Caco-2 (cell line): Measurements from ENCODE around the gene ANKFY1. TPM values are rescaled to one million over a fixed set of nuclear protein-coding genes. Genes with fewer than 3 reads are reported as not detected.

ENCODE experiments used
- BruUV-seq: library from RNA; stranded (reverse); fragments of 400-500 nt; replicated peaks from 2 replicates; lab custom pipeline; 2021; lab: Mats Ljungman, UMichigan
- CTCF ChIA-PET: fragments of 300-600 bp; sonication (Branson Sonifier 250); formaldehyde crosslinking; loops from one replicate; lab custom pipeline; 2022; ENCODE audit warnings: antibody characterized with exemption; lab: Charles Lee
- POLR2A ChIA-PET: fragments of 300-600 bp; sonication (Branson Sonifier 250); formaldehyde crosslinking; loops from one replicate; lab custom pipeline; 2022; ENCODE audit warnings: antibody characterized with exemption; lab: Charles Lee
- DNase-seq, 2 experiments: peaks; one replicate each; pipeline versions ENCODE4 v3.0.0 to v3.0.0-alpha.2; 2020 to 2022
- H3K27me3 ChIP-seq: replicated peaks from 2 replicates; pipeline ENCODE4 v1.6.0; 2011; ENCODE audit warnings: low read length; ENCODE audit not compliant: control insufficient read depth, insufficient read depth
- H3K36me3 ChIP-seq: 2 replicates; pipeline ENCODE4 v1.5.1; 2011; ENCODE audit warnings: low read length; ENCODE audit not compliant: control insufficient read depth, insufficient read depth
- H3K4me1 ChIP-seq: fragments of 250-450 bp; sonication (Bioruptor Pico); 2 replicates; pipeline ENCODE4 v1.5.1; 2020; ENCODE audit warnings: mild to moderate bottlenecking
- H3K4me3 ChIP-seq: 2 replicates; pipeline ENCODE4 v1.5.1; 2011; ENCODE audit warnings: low read depth, mild to moderate bottlenecking, control low read depth, low read length
- H3K9me3 ChIP-seq: fragments of 250-450 bp; sonication (Bioruptor Pico); 2 replicates; pipeline ENCODE4 v1.5.1; 2020; ENCODE audit warnings: mild to moderate bottlenecking, moderate library complexity
- H3K27ac Mint-ChIP-seq: one replicate; pipeline ENCODE4 v1.8.0; 2022; ENCODE audit warnings: mixed read lengths; ENCODE audit not compliant: unreplicated experiment
- H3K27me3 Mint-ChIP-seq: one replicate; pipeline ENCODE4 v1.8.0; 2022; ENCODE audit warnings: mixed read lengths; ENCODE audit not compliant: insufficient read depth, unreplicated experiment
- H3K36me3 Mint-ChIP-seq: one replicate; pipeline ENCODE4 v1.8.0; 2022; ENCODE audit warnings: mild to moderate bottlenecking, mixed read lengths; ENCODE audit not compliant: insufficient read depth, unreplicated experiment
- H3K4me1 Mint-ChIP-seq: one replicate; pipeline ENCODE4 v1.8.0; 2022; ENCODE audit warnings: low read depth, mixed read lengths; ENCODE audit not compliant: unreplicated experiment
- H3K4me3 Mint-ChIP-seq: one replicate; pipeline ENCODE4 v1.8.0; 2022; ENCODE audit warnings: mild to moderate bottlenecking, moderate library complexity, mixed read lengths; ENCODE audit not compliant: unreplicated experiment
- H3K9me3 Mint-ChIP-seq: one replicate; pipeline ENCODE4 v1.8.0; 2022; ENCODE audit warnings: mixed read lengths; ENCODE audit not compliant: unreplicated experiment
- intact Hi-C: fragments of 100-400 bp; cut with micrococcal nuclease; formaldehyde crosslinking; loops from one replicate; pipeline ENCODE4 v1.10.0; 2022; ENCODE audit not compliant: unreplicated experiment
- total RNA-seq: library from RNA; stranded (reverse); gene quantifications from 2 replicates; pipeline ENCODE4 v1.2.3, GENCODE V29; 2022
- TF ChIP-seq, protein P1 (sequence below), 2 experiments: fragments of 200-600 bp in 1 of 2; IDR thresholded peaks; 1 replicate in 1 of 2; 2 replicates in 1 of 2; pipeline versions ENCODE4 v1.5.1 to v1.8.0; 2011 to 2022; ENCODE audit warnings: antibody characterized with exemption in 1 of 2, control low read depth in 1 of 2, inconsistent platforms in 1 of 2, low read depth in 1 of 2, low read length in 1 of 2, mild to moderate bottlenecking in 1 of 2, moderate library complexity in 1 of 2; ENCODE audit not compliant: insufficient read depth in 1 of 2, severe bottlenecking in 1 of 2, unreplicated experiment in 1 of 2

The ANKFY1 gene
- total RNA-seq, 1 experiment from 2014 or later, result 25.0 TPM

DNA sequence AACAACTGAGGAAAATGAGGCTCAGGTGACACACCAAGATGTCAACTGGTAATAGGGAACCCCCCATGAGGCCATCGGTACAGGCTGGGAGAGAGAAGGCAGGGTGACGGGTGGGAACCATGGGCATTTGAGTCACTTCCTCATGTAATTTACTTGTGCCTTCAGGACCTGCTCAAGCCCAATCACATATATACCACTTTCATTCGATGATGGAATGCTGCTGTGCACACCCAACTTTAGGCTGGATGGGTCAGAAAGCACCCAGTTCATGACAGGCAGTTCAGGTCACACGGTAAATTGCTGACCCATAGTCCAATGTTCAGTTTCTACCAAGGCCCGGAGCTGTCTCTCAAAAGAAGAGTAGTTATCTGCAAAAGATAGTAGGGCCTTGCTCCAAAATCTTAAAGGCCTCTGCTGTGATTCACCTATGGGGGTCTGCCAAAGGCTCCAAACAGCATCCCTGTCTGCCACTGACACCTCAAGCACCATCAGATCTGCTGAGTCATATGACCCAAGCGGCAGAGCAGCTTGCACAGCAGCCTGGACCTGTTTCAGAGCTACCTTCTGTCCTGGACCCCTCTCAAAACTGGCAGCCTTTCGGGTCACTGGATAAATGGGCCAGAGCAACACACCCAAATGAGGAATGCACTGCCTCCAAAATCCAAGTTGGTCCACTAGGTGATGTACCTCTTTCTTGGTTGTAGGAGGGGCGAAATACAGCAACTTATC lies 145.6 kb downstream of the ANKFY1 start:
- Histone ChIP-seq H3K27me3 (no peaks in the 10 kb centered on the region), H3K4me3 (no peak overlapping the region), H3K36me3 (no peaks in the 10 kb centered on the region), H3K4me1 (no peaks in the 10 kb centered on the region), H3K9me3 (no peaks in the 10 kb centered on the region)
- ChIA-PET POLR2A (no interaction called here), CTCF (no interaction called here)
- Mint-ChIP-seq H3K4me3 (no peak overlapping the region), H3K27me3 (no peaks in the 10 kb centered on the region), H3K27ac (no peak overlapping the region), H3K9me3 (no peaks in the 10 kb centered on the region), H3K36me3 (peaks cover 7% of the 10 kb centered on the region), H3K4me1 (no peaks in the 10 kb centered on the region)
- TF ChIP-seq, protein P1, sequence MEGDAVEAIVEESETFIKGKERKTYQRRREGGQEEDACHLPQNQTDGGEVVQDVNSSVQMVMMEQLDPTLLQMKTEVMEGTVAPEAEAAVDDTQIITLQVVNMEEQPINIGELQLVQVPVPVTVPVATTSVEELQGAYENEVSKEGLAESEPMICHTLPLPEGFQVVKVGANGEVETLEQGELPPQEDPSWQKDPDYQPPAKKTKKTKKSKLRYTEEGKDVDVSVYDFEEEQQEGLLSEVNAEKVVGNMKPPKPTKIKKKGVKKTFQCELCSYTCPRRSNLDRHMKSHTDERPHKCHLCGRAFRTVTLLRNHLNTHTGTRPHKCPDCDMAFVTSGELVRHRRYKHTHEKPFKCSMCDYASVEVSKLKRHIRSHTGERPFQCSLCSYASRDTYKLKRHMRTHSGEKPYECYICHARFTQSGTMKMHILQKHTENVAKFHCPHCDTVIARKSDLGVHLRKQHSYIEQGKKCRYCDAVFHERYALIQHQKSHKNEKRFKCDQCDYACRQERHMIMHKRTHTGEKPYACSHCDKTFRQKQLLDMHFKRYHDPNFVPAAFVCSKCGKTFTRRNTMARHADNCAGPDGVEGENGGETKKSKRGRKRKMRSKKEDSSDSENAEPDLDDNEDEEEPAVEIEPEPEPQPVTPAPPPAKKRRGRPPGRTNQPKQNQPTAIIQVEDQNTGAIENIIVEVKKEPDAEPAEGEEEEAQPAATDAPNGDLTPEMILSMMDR (IDR thresholded peaks at IDR 0.05; ENCODE audit: insufficient read depth in 1 of 2, low read depth in 1 of 2, low read length in 1 of 2, severe bottlenecking in 1 of 2, unreplicated experiment in 1 of 2), result no peak
- intact Hi-C loops, result no loop called here
- no TSS peak for BruUV-seq
- no peak for DNase-seq

DNA sequence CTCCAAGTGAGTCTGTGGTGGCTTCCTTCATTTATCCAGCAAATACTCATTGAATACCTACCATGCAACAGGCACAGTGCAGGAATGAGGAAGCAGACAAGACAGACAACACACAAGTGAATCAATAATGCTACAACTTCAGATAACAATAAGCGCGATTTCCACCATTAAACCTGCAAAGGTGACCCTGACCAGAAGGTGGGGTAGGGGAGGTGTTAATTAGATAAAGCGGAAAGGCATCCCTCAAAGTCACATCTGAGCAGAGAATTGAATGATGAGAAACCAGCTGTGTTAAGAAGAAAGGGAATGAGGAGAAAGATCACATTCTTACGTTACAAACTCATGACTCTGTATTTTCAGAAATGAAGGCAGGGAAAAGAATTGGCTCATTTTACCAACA lies 147.3 kb downstream of the ANKFY1 start:
- Mint-ChIP-seq H3K27me3 (no peaks in the 10 kb centered on the region), H3K36me3 (peaks cover 16% of the 10 kb centered on the region), H3K27ac (no peak overlapping the region), H3K4me3 (no peak overlapping the region), H3K9me3 (no peaks in the 10 kb centered on the region), H3K4me1 (no peaks in the 10 kb centered on the region)
- intact Hi-C loops, result no loop called here
- Histone ChIP-seq H3K36me3 (no peaks in the 10 kb centered on the region), H3K4me3 (no peak overlapping the region), H3K4me1 (no peaks in the 10 kb centered on the region), H3K9me3 (no peaks in the 10 kb centered on the region), H3K27me3 (no peaks in the 10 kb centered on the region)
- DNase-seq, result peak in 1 of 2 experiments; percentile 1
- no TSS peak for BruUV-seq
- TF ChIP-seq, protein P1 (IDR thresholded peaks at IDR 0.05; ENCODE audit: insufficient read depth in 1 of 2, low read depth in 1 of 2, low read length in 1 of 2, severe bottlenecking in 1 of 2, unreplicated experiment in 1 of 2), result no peak
- CTCF ChIA-PET, result no interaction called here
- POLR2A ChIA-PET, result no interaction called here

Other genes with a start within 250 kb of the ANKFY1 start
- gene ZZEF1, start 120.9 kb downstream of the ANKFY1 start, total RNA-seq, result 21.9 and 22.9 TPM in 2 replicates
- 5.6 and 6.1 TPM in 2 replicates for gene CYB5D2, start 120.8 kb downstream of the ANKFY1 start, total RNA-seq
- gene UBE2G1, start 102.7 kb upstream of the ANKFY1 start, total RNA-seq, result 50.5 and 56.8 TPM in 2 replicates
- not detected in 2 replicates for gene SPNS3, start 170.0 kb upstream of the ANKFY1 start, total RNA-seq
- 1.00 TPM in 2 replicates for gene SPNS2, start 234.9 kb upstream of the ANKFY1 start, total RNA-seq